Vagina (tissue), 2 donors: Measurements from ENCODE around the gene DAZAP1.

Source experiments
- CTCF ChIP-seq, 3 experiments: fragments of 450-650 bp in 2 of 3; fragments of 200-600 bp in 1 of 3; sonication (generic) in 1 of 3; IDR thresholded peaks; one replicate each; pipeline ENCODE4 v1.5.1; 2017 to 2019; ENCODE audit warnings: antibody characterized with exemption in 3 of 3, mild to moderate bottlenecking in 2 of 3, moderate library complexity in 2 of 3
- POLR2AphosphoS5 ChIP-seq, 2 donors: sonication (generic); formaldehyde crosslinking; IDR thresholded peaks; one replicate each; pipeline ENCODE4 v1.9.0; 2017; ENCODE audit warnings: antibody characterized with exemption in 2 of 2, mild to moderate bottlenecking in 2 of 2, low read depth in 1 of 2; ENCODE audit not compliant: insufficient read depth in 1 of 2

DNA sequence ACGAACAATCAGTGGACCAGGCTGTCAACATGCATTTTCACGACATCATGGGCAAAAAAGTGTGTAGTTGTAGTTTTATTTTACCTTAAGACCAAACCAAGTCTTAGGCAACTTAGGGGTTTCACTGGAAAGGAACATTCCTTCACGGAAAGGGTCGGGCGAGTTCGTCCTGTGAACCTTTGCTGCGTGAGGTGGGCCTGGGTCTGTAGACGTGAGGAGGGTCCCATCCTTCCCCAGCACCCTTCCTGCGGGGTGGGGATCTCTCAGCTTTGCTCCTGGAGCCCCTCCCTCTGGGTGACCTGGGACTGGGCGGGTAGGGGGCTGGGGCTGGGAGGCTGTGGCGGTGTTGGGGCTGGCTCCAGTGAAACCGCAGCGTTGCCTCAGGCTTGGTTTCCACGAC, 18.5 kb downstream of the DAZAP1 start:
- TF ChIP-seq CTCF (IDR thresholded peaks at IDR 0.05), result no peak
- TF ChIP-seq POLR2AphosphoS5 (IDR thresholded peaks at IDR 0.05; ENCODE audit: insufficient read depth in 1 of 2, low read depth in 1 of 2), result no peak
